ENCODE data around the gene KCNE3.

Gene KCNE3

GRCh38 chr11:74466916-74467885 lies at the start of gene KCNE3:
Gene KCNE3, minus strand, starts transcription at chr11:74467549. Its CDS starts 9,986 bp downstream, at chr11:74457563.
- DNase-seq (ENCODE audit: low spot score) = no peak

GRCh38 chr11:74507582-74507981 lies 40.2 kb upstream of the KCNE3 start:
- DNase-seq (ENCODE audit: low spot score) = no peak

DNA sequence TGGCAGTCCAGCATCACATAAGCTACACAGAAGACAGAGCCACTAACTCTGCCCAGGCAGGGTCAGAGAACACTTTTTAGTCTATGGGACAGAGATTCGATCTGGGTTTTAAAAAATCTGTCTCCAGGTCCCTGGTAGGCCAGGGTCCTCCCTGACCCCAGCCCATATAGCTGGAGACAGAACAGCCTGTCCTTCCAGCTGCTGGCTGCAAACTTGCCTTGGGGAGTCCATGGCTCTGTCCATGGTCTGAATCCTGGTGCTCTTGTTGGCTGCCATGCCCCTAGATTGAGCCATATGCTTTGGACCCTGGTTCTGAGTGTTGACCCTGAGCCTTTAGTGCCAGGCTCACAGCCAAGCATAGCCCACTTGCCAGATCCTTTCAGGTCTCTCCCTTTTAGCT lies 39.5 kb upstream of the KCNE3 start:
- DNase-seq (ENCODE audit: low spot score) = no peak

- DNase-seq (ENCODE audit: low spot score) = no peak
These were observed 38.6 kb upstream of the KCNE3 start for GRCh38 chr11:74505911-74506310.

DNA sequence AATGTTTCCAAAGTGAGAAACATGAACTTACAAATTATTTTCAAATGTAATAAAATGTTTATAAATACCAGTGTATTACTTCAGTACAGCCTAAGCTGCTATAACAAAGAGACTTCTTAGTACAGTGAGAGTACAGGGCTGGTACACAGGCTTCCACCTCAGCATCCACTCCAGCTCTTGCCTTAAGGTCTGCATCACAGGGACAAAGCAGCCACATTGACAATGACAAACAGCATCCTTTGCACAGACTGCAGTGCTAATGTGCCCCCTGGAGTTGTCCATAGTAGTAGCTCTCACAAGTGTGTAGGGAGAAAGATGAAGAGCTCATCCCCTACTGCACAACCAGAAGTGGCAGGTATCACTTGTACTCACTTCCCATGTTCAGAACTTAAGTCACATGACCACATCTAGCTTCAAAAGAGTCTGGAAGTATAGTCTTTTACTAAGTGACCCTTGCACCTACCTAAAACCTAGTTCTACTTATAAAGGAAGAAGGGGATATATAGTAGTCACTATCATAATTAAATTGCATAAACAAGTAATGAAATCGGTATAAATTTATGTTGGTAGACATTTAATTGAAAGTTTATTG lies 36.8 kb upstream of the KCNE3 start:
- DNase-seq (ENCODE audit: low spot score) = no peak

- DNase-seq (ENCODE audit: low spot score) = no peak
These were observed 27.6 kb upstream of the KCNE3 start for GRCh38 chr11:74494916-74495315.

GRCh38 chr11:74493791-74494630 lies 26.7 kb upstream of the KCNE3 start:
- peak; percentile 48 for DNase-seq (ENCODE audit: low spot score)

DNA sequence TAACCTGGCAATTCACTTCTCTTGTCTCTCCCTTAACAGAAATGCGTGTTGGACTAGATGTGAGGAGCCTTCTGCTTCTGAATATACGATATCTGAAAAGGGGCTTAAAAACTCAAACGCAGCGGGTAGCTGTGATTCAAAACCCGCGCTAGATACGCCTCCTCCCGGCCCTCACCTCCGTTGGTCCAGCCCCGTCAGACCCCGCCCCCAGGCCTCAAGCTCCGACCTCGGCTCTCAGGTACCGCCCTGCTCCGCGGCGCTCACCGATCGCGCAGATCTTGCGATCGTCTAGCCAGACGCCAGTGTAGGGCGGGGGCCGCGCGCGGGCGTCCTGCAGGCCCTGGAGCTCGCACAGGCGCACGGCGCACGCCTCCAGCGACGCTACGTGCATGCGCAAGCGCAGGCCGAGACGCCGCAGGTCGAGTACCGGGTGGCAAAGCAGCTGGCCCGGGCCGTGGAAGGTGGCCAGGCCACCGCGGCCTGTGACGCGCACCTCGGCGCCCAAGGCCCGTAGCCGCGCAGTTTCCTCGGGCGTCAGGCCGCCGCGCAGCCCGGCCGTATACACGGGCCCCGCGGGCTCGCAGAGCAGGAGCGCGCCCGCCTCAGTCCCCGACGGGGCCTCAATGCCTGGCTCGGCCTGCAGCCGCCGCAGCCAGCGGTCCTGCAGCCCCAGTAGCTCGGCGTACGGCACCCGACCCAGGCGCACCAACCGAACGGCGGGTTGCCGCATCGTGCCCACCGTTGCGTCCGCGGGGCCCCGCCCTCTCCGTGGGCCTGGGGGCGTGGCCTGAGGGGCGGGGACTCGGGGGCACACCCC lies 25.8 kb upstream of the KCNE3 start, which contains the start of gene LIPT2:
Gene LIPT2, minus strand, starts transcription at position 751 of the 817 bp plus-strand sequence. Its CDS starts 21 bp downstream, at position 730.
- DNase-seq (ENCODE audit: low spot score) = peak; percentile 97

- DNase-seq (ENCODE audit: low spot score) = no peak
These were observed 24.7 kb upstream of the KCNE3 start for GRCh38 chr11:74492084-74492483.

DNA sequence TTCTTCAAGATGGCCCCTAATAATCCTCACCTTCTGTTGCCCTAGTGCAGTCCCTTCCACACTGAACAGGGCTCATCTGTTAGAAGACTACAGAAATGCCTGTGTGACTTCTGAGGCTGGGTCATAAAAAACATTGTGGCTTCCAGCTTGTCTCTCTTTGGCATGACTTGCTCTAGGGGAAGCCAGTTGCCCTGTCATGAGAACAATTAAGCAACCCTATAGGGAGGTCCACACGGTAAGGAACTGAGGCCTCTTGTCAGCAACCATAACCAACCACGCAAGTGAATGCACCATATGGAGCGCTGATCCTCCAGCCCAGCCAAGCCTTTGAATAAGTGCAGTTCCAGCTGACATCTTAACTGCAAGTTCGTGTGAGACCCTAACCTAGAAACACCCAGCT lies 23.6 kb upstream of the KCNE3 start:
- no peak for DNase-seq (ENCODE audit: low spot score)

GRCh38 chr11:74487875-74488274 lies 20.5 kb upstream of the KCNE3 start:
- DNase-seq (ENCODE audit: low spot score) = no peak

GRCh38 chr11:74485868-74486267 lies 18.5 kb upstream of the KCNE3 start:
- DNase-seq (ENCODE audit: low spot score) = no peak

DNA sequence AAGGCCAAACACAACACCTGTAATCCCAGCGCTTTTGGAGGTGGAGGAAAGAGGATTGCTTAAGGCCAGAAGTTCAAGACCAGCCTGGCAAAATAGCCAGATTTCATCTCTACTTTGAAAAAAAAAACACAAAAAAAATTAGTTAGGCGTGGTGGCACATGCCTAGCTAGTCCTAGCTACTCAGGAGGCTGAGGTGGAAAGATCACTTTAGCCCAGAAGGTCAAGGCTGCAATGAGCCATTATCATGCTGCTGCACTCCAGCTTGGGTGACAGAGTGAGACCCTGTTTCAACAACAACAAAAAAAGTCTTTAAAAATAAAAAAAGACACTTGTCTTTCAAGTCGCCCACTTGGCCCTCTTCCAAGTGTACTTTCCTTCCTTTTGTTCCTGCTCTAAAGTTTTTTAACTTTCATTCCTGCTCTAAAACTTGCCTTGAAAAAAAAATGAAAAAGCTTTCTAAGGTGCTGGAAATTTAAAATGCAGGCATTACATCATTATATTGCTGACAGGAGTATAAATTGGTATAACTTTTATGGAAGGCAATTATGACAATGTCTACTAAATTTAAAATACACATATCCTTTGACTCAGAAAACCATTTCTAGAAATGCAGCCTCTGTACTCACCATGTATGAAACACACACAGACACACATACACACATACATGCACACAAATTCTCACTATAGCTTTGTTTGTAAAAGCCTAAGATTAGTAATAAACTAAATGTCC lies 13.5 kb upstream of the KCNE3 start:
- DNase-seq (ENCODE audit: low spot score) = no peak

DNA sequence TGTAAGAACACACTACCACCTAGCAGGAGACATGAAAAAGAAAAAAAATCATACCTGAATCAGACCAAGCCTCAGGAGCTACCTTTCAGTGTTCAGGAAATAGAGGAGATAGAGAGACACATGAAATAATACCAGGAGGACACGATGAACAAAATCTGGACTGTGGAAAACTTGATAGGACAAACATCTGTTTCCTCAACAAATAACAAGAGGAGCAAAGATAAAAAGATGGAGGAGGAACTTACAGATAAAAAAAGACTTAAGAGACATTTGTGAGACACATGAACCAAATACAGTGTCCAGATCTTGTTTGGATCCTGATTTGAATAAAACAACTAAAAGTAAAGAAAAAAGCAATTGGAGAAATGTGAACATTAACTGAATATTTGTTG lies 12.4 kb upstream of the KCNE3 start:
- no peak for DNase-seq (ENCODE audit: low spot score)

- DNase-seq (ENCODE audit: low spot score) = no peak
These were observed 11.8 kb upstream of the KCNE3 start for GRCh38 chr11:74478877-74479731.

DNA sequence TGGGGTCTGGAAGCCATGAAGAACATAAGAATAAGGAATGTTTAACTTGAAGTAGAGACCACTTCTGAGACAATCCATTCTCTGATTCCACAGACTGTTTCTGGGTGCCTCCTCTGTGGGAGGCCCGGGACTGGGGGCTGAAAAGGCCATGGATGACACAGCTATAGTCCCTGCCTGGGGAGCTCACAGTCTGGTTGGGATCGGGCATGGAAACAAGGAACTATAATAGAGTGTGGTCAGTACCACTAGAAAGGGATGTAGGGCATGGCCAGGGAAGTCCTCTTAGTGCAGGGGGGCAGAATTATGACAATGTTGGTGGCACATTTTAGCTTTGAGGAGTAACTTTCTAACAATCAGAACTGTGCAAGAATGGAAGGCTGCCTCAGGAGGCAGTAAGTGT lies 9.2 kb upstream of the KCNE3 start:
- no peak for DNase-seq (ENCODE audit: low spot score)

DNA sequence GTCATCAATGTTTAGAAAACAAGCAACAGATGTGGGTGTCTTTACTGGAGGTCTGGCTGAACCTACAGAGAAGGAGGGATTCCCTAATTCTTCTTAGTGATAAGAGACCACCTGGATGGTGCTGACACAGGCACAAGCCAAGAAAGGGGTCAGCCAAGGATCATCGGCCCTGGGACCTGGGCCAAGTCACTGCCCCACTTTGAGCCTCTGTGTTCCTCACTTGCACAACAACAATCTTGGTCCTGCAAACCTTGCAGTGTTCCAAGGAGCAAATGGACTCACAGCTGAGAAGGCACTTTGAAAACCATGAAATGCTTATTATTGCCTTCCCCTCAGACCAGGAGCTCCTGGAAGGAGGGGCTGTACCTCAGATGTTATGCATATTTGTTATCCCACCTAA lies 7.0 kb upstream of the KCNE3 start:
- no peak for DNase-seq (ENCODE audit: low spot score)

GRCh38 chr11:74473382-74474173 lies 6.2 kb upstream of the KCNE3 start:
- DNase-seq (ENCODE audit: low spot score) = no peak
